Measurements from ENCODE around the gene C13orf46.
A peak's percentile ranks its signal among the peaks of the same experiment; 100 is the strongest.

Gene C13orf46

GRCh38 chr13:113936166-113936965 lies 37.5 kb downstream of the C13orf46 start:
- DNase-seq = no peak

GRCh38 chr13:113935001-113935844 lies 38.7 kb downstream of the C13orf46 start:
- DNase-seq = no peak

GRCh38 chr13:113934576-113934975 lies 39.3 kb downstream of the C13orf46 start:
- DNase-seq = no peak

- no peak for DNase-seq
Observed at GRCh38 chr13:113933901-113934300, 40.0 kb downstream of the C13orf46 start.

DNA sequence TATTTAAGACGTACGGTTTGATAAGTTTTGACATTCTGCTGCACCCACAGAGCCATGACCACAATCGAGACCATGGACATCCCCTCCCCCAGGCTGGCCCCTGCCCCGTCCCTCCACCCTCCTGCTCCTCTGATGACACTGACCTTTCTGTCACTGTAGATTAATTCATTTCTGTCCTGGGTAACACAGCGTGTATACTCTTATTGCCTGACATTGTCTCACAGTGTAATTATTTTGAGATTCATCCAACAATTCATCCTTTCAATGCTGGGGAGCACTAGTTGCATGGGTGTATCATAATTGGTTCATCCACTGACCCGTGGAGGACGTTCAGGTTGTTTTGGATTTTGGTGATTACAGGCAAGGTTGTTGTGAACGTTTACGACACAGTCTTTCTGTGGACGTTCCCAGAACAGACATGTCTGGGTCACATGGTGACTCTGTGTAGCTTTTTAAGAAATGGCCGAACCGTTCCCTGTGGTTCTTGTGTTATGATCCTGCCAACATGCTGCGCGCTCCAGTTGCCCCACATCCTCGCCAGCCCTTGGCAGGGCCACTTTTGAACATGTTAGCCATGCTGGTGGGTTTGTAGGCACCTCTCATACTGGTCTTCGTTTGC lies 41.9 kb downstream of the C13orf46 start:
- DNase-seq = no peak

DNA sequence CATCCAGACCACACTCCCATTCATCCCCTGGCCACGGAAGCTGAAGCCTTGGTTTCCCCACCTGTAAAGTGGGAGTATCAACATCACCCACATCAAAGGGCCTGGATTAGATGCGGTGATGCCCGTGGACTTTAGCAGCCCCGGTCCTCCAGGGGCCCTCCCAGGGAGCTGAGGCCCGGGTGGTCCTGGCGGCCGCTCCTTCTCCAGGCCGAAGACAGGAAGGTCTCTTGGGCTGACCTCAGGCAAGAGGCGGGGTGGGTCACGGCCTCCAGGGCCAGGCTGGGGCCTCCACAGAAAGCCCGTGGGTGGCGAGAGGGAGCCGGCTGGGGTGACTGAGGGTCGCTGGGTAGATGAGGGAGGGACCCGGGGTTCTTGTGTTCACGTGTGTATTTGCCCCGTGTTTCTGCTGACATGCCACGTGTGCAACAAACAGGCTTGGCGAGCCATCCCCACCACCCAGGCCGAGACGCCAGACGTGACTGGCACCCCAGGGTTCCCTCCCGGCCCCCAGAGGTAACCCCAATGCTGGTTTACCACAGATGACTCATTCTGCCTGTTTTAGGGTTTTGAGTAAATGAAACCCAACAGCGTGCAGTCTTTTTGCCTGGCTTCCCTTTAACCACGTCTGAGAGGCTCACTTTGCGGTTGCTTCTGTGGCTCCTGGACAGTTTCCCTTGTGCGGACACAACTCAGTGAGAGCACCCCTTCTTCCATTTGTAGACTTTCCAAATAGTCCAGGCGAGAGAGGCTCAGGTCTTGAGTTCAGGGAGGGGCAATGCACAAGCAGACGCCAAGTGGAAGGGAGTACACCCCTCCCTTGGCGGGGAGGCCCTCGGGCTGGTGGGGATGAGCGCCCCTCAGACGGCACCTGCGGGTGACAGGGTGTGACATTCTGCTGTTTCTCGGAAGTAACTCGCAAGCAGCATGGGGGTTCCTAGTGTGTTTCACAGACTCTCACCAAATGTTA lies 42.9 kb downstream of the C13orf46 start:
- DNase-seq = no peak

- no peak for DNase-seq
Observed at GRCh38 chr13:113929628-113930615, 44.0 kb downstream of the C13orf46 start.

DNA sequence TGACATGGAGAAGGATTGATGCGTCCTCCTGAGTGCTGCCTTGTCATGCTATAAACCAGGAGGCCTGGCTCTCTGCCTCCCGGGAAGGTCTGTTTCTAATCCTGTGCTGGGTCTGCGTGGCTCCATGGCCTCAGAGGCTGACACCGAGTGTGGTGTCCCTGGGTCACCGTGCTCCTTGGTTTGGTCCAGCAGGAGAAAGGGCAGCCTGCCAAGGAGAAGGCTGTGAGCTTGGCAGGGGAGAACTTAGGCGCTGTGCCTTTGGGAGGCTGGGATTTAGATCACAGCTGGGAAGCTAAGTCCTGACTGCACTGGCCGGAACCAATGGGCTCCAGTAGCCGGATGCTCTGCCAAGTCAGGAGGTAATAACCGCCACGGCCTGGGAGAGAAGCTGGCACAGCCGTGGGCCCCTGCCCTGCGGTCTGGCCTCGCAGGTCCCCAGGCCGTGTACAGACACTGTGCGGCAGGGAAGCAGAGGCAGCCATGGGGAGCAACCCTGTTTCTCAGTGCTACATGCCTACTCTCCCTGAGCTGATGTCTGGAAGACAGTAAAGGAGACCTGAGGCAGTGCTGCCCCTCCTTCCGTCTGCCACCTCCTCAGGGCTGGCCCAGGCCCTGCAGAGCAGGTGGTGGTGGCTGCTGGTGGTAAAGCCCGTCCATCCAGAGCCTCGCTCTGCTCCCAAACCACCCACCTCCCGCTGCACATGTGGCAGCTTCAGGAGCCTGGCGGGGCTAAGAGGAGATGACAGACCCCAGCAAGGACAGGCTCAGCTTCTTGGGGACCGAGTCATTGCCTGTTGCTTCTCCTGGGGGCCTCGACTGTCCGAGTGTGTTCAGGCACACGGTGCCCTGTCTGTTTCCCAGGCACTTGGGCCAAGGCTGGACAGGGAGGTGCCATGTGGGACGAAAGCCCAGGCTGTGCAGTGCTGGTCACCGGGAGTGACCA lies 44.9 kb downstream of the C13orf46 start:
- peak; percentile 69 for DNase-seq

DNA sequence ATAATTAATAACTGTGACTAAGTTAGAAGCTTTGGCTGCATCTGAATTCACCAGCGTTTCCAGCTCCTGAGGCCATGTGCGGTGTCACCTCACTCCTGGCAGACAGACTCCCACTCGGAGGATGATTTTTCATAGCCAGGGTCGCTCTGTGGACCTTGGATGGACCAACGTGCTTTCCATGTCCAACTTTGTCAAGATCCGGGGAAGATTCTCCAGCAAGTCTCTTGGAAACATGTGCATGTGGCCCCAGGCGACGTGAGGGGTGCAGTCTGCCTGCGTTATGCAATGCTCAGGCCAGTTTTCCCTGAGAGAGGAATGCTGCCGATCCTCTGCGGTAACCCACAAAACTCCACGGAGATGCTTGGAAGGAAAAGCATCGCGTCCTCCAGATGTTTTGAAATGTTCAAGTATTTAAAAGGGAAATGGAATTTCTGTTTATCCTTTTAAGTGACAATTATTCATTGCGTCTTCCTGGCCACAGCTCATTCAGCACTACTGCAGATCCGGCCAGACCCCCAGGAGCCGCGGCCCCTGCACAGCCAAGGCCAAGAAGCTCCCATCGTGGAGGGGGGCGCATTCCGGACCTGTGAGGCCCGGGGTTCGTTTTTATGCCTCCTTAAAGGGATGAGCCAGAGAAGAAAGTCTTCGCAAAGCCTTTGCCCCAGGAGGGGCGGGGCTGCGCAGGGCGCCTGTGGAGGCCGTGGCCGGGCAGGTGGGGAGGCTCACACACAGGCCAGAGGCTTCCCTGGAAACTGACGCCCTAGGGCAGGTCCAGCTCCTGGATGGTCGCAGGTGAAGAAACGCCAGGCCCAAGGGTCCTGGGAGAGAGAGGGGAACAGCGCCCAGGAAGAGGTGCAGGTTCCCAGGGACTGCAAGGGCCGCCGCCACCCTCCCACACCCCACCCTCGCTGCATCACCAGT lies 46.0 kb downstream of the C13orf46 start:
- DNase-seq = peak; percentile 99

DNA sequence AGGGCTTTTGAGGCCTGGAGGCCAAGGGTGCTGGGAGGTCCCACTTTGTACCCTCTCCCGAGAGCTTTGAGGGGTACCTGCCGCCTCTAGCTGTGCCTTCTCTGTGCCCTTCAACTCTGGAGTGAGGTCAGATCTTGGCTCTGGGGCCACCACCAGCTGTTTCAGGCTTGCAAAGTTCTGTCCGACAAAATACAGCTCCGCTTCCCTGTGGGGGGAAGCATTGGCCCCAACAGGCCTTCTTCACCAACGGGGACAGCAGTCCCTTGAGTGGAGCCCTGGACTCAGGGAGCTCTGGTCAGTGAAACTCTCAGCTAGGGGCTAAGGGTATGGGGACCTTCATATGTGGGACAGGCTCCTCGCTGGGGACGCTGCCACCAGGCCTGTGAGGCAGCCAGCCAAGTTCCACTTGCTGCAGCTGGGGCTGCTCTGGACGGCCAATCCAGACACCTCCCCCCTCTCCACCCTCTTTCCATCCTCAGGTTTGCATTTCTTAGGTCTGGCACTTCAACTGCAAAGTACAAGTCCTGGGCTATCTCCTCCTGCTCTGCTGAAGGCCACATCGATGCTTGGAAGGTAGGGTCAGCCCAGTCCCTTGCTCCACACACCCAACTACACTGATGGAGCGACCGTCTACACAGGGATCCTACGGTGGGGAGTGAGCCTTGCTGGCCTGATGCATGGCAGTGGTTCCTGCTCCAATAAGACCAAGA lies 46.8 kb downstream of the C13orf46 start:
- no peak for DNase-seq

DNA sequence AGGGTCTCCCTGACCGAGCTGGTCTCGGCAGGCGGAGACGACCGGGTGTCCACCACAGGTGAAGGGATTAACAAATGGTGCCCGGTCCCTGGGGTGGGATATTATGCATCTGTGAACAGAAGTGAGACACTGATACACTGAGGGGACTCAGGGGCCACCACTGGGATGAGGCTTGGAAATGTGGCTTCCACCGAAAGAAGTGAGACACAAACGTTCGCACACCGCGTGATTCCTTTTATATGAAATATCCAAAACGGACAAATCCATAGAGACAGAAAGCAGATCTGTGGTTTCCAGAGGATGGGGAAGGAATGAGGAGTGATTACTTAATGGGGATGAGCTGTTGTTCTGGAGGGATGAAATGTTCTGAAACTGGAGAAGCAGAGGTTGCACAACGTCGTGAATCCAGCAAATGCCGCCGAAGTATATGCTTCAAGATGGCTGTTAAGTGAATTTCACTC lies 47.5 kb downstream of the C13orf46 start:
- DNase-seq = peak; percentile 90

GRCh38 chr13:113924184-113924901 lies 49.5 kb downstream of the C13orf46 start:
- DNase-seq = no peak

DNA sequence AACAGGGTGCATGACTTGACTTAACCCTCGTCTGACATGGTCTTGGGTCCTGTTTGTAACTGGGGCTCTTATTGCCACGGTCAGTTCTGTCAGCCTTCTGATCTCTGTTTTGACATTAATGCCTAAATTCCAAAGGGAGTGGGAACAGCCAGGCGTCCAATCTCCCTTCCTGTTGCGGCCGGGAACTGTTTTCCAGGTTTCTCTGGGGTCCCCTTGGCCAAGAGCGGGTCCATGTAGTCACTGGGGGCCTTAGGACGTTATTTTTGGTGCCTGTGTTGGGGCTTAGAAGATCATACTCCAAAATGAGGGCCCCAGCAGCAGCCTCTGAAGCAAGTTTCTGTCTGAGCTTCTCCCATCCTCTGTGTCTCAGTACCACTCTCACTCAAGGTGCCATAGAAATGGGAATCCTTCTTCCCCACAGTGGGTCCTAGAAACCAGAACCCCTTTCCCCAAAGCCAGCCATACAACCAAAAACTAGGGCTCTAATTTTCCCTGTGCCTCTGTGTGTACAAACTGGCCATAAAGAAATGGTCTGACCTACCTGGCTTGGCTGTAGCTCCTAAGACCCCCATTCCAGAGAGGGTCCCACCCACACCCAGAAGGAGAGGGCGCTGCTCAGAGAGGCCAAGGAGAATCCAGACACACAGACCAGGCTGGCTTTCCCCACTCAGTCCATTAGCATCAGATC lies 50.4 kb downstream of the C13orf46 start:
- no peak for DNase-seq

- DNase-seq = no peak
Observed at GRCh38 chr13:113922412-113923118, 51.3 kb downstream of the C13orf46 start.

DNA sequence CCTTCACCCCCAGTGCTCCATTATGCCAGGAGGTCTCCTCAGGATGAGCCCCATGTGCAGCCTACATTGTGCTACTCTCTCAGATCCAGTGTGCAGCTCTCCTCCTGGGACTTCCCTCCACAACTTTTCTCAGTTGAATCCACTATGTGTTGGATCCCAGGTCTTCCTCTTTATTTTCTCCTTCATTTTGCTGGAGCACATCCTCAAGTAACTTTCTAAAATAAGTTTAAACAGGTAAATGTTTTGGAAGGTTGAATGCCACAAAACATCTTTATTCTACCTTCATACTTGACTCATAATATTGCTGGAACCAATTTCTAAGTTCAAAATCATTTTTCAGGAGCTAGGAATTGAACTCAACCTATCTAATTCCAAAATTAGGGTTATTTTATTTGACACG lies 52.1 kb downstream of the C13orf46 start:
- DNase-seq = no peak

Data from fibroblast of skin of right quadriceps (primary cell).